Measurements from ENCODE around the gene ZNF491. TPM values are rescaled to one million over a fixed set of nuclear protein-coding genes. Genes with fewer than 3 reads are reported as not detected.

The ZNF491 gene
- total RNA-seq, 1 donor from 2014 or later, result 26.0 TPM

GRCh38 chr19:11759805-11760204, 38.5 kb upstream of the ZNF491 start:
- H3K9me3 Mint-ChIP-seq (ENCODE audit: unreplicated experiment), result peaks cover 1% of the 10 kb centered on the region
- H3K27ac Mint-ChIP-seq (ENCODE audit: unreplicated experiment), result no peak overlapping the region
- peaks cover 12% of the 10 kb centered on the region for H3K36me3 Mint-ChIP-seq (ENCODE audit: unreplicated experiment)
- no peak overlapping the region for H3K4me3 Mint-ChIP-seq (ENCODE audit: unreplicated experiment)
- TF ChIP-seq CTCF (IDR thresholded peaks at IDR 0.05; ENCODE audit: partially characterized antibody, unreplicated experiment), result no peak
- H3K27me3 Mint-ChIP-seq (ENCODE audit: unreplicated experiment), result peaks cover 2% of the 10 kb centered on the region
- DNase-seq, result no peak
- H3K4me1 Mint-ChIP-seq (ENCODE audit: low read depth, unreplicated experiment), result no peaks in the 10 kb centered on the region

- Mint-ChIP-seq H3K4me3 (ENCODE audit: unreplicated experiment) (no peak overlapping the region), H3K27me3 (ENCODE audit: unreplicated experiment) (peaks cover 12% of the 10 kb centered on the region), H3K36me3 (ENCODE audit: unreplicated experiment) (peaks cover 5% of the 10 kb centered on the region), H3K27ac (ENCODE audit: unreplicated experiment) (no peak overlapping the region), H3K4me1 (ENCODE audit: low read depth, unreplicated experiment) (peaks cover 1% of the 10 kb centered on the region), H3K9me3 (ENCODE audit: unreplicated experiment) (peaks cover 6% of the 10 kb centered on the region)
- DNase-seq, result no peak
- no peak for TF ChIP-seq CTCF (IDR thresholded peaks at IDR 0.05; ENCODE audit: partially characterized antibody, unreplicated experiment)
Observed at GRCh38 chr19:11763117-11763516, 35.2 kb upstream of the ZNF491 start.

DNA sequence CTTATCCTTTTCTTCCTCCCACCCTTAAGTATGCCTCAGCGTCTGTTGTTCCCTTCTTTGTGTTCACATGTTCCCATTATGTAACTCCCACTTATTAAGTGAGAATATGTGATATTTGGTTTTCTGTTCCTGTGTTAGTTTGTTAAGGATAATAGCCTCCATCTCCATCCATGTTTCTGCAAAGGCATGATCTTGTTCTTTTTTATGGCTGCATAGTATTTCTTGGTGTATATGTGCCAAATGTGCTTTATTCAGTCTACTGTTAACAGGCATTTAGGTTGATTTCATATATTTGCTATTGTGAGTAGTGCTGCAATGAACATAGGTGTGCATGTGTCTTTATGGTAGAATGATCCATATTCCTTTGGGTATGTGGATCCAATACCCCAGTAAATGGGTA, 34.7 kb upstream of the ZNF491 start:
- H3K9me3 Mint-ChIP-seq (ENCODE audit: unreplicated experiment), result peaks cover 6% of the 10 kb centered on the region
- no peak for DNase-seq
- no peak overlapping the region for H3K4me3 Mint-ChIP-seq (ENCODE audit: unreplicated experiment)
- peaks cover 5% of the 10 kb centered on the region for H3K36me3 Mint-ChIP-seq (ENCODE audit: unreplicated experiment)
- peaks cover 1% of the 10 kb centered on the region for H3K4me1 Mint-ChIP-seq (ENCODE audit: low read depth, unreplicated experiment)
- TF ChIP-seq CTCF (IDR thresholded peaks at IDR 0.05; ENCODE audit: partially characterized antibody, unreplicated experiment), result no peak
- no peak overlapping the region for H3K27ac Mint-ChIP-seq (ENCODE audit: unreplicated experiment)
- peaks cover 16% of the 10 kb centered on the region for H3K27me3 Mint-ChIP-seq (ENCODE audit: unreplicated experiment)

DNA sequence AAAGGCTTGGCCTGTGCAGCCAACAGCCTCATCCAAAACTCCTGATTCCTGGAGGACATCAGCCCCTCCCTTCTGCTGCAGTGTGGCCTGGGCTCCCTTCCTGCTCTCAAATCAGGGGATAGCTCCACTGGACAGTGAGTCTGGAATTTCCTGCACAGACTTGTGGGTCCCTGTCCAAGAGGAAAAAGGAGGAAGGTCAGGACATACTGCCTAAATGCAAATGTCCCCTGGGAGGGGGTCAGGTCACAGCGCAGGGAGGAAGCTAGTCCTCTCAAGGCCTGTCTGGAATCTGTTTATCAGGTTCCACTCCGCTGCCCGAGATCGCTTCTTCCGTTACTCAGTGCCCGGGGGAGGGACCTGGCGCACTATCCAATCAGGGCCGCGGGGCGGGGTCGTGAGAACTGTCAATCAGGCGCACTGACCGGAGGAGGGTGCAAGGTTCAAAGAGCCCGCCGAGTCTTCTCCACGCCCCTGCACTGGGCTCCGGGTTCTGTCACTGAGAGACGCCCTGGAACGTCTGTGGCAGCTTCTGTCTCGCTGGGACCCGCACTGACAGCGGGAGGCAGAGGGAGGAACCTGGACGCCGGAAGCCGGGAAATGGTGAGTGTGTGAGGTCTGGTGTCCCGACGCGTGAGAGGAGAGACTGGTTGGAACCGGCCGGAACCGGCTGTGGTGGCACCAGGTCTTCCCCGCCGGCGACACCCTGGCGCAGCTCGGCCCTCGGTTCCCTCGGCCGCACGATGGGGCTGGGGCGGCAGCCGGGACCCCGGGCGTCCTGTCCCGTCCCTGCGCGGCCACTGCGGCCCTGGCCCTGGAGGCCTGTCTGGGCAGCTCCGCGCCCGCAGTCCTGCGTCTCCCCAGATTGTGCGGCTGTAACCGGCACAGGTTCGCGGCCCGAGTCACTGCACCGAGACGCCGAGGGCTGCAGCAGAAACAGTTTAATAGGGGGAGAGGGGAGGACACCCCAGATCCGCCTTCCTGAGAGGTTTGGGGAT, 31.4 kb upstream of the ZNF491 start, which contains the start of gene ZNF441:
ZNF441 (plus strand) TSS at position 404 of the 995 bp plus-strand sequence; CDS start at position 598, 194 bp downstream.
- peak within 1 kb of the TSS; percentile 98 for H3K27ac Mint-ChIP-seq (ENCODE audit: unreplicated experiment)
- TF ChIP-seq CTCF (IDR thresholded peaks at IDR 0.05; ENCODE audit: partially characterized antibody, unreplicated experiment), result no peak
- peaks cover 15% of the 10 kb centered on the region for H3K36me3 Mint-ChIP-seq (ENCODE audit: unreplicated experiment)
- H3K27me3 Mint-ChIP-seq (ENCODE audit: unreplicated experiment), result peaks cover 17% of the 10 kb centered on the region
- H3K4me3 Mint-ChIP-seq (ENCODE audit: unreplicated experiment), result peak within 1 kb of the TSS; percentile 99
- H3K9me3 Mint-ChIP-seq (ENCODE audit: unreplicated experiment), result peaks cover 6% of the 10 kb centered on the region
- peaks cover 1% of the 10 kb centered on the region for H3K4me1 Mint-ChIP-seq (ENCODE audit: low read depth, unreplicated experiment)
- peak; percentile 99 for DNase-seq

GRCh38 chr19:11767633-11768133, 30.6 kb upstream of the ZNF491 start:
- Mint-ChIP-seq H3K36me3 (ENCODE audit: unreplicated experiment) (peaks cover 20% of the 10 kb centered on the region), H3K27me3 (ENCODE audit: unreplicated experiment) (peaks cover 17% of the 10 kb centered on the region), H3K4me3 (ENCODE audit: unreplicated experiment) (peak overlapping the region; percentile 90), H3K4me1 (ENCODE audit: low read depth, unreplicated experiment) (peaks cover 1% of the 10 kb centered on the region), H3K27ac (ENCODE audit: unreplicated experiment) (peak overlapping the region; percentile 90), H3K9me3 (ENCODE audit: unreplicated experiment) (peaks cover 5% of the 10 kb centered on the region)
- peak; percentile 17 for DNase-seq
- no peak for TF ChIP-seq CTCF (IDR thresholded peaks at IDR 0.05; ENCODE audit: partially characterized antibody, unreplicated experiment)
